HG02885 (cell line): ENCODE results near the gene TULP4.
"Not testable (repeated sequence)": the region's sequence is repeated elsewhere in the genome, so short reads cannot be mapped to it uniquely, and the experiment has no call there.

Experiments
- ATAC-seq: cut with Tn5 transposase; IDR thresholded peaks from one replicate; pipeline ENCODE4 v1.9.1; 2021; ENCODE audit warnings: mild to moderate bottlenecking; ENCODE audit not compliant: unreplicated experiment, poor library complexity

The TULP4 gene

DNA sequence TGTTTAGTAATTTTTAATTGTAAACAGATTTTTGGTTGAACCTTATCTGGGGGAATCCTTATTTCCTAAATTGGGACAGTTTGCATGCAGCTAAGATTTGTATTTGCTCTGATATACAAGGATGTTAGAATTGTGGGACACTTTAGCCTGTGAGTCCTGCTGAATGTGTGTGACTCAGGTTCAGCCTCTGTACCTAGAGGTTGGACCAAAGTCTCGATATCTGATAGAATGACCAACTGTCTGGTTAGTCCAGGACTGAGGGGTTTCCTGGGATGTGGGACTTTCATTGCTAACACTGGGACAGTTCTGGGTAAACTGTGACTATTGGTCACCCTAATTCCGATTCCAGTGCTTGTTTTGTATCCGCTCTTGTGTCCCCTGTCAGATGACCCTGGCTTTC, 20.2 kb upstream of the TULP4 start:
- ATAC-seq: no peak

- no peak for ATAC-seq
These were observed 19.1 kb upstream of the TULP4 start for GRCh38 chr6:158293122-158293521.

GRCh38 chr6:158295976-158296853, 16.1 kb upstream of the TULP4 start:
- ATAC-seq: not testable (repeated sequence)

GRCh38 chr6:158296854-158297324, 15.4 kb upstream of the TULP4 start:
- ATAC-seq: not testable (repeated sequence)

DNA sequence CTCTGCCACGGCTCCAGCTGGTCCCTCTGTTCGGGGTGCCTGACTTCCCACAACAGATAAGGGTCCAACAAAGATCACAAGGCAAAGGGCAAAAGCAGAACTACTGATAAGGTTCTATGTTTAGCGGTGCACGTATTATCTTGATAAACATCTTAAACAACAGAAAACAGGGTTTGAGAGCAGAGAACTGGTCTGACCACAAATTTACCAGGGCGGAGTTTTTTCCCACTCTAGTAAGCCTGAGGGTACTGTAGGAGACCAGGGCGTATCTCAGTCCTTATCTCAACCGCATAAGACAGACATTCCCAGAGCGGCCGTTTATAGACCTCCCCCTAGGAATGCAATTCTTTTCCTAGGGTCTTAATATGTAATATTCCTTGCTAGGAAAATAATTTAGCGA, 14.6 kb upstream of the TULP4 start:
- ATAC-seq: not testable (repeated sequence)

DNA sequence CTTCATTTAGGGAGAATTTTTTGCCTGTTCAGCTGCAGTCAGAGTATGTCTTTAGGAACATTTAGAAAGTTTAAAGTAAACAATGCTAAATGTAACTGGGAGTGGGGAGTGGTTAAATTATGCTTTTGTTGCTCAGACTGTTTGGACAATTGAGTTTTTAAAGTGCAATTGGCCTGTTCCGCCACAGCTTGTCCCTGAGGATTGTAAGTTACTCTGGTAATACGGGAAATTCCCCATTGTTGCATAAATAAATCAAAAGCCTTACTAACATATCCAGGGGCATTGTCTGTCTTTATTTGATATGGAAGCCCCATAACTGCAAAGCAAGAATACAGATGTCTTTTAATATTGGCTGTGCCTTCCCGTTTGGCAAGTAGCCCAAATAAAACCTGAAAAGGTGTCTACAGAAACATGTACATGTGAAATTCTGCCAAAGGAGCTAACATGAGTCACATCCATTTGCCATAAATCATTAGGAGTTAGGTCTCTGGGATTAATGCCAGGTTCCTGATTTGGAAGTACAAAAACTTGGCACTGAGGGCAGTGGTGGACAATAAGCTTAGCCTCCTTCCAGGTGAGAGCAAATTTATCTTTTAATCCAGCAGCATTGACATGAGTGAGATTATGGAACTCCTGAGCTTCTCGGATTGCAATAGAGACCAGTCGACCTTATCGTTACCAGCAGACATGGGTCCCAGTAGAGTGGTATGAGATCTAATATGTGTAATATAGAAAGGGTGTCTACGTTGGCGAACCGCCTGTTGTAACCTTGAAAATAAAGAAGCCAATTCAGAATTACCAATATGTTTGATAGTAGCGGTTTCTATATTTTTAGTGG, 11.7 kb upstream of the TULP4 start:
- ATAC-seq: not testable (repeated sequence)

GRCh38 chr6:158301561-158301960, 10.7 kb upstream of the TULP4 start:
- not testable (repeated sequence) for ATAC-seq

DNA sequence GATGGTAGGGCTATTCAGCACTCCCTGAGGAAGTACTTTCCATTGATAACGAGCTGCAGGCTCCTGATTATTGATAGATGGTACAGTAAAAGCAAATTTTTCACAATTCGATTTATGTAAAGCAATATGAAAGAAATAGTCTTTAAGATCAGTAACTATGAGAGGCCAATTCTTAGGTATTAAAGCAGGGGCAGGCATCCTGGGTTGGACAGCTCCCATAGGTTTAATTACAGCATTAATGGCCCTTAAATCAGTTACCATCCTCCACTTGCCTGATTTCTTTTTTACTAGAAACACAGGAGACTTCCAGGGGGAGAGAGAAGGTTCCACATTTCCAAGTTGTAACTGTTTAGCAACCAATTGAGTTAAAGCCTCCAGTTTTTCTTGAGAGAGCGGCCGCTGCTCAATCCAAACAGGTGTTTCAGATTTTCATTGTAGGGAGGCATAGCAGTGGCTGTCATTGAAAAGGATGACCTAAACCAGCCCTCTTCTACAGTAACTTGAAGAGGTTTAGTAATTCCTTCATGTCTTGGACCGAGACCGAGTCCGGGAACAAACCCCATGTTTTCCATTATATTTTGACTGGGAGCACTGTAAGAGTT, 10.0 kb upstream of the TULP4 start:
- ATAC-seq: not testable (repeated sequence)

GRCh38 chr6:158303210-158303731, 9.0 kb upstream of the TULP4 start:
- no peak for ATAC-seq

DNA sequence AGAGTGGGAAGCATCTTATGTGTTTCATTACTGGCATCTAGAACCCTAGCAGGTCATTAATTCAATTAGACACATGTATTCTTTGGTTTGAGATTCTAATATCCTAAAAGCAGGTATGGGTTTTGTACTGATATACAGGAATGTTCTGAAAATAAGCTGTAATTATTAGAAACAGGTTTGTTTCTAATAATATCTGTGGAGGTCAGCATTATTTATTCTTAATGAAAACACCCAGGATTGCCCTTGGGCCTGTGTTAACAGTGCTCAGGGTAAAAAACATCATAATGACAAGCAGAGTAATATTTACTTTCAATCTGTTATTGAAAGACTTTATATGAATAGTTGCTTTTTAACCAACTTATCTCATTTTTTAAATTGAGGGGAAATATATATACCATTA, 8.0 kb upstream of the TULP4 start:
- no peak for ATAC-seq

- ATAC-seq: no peak
These were observed 2.5 kb upstream of the TULP4 start for GRCh38 chr6:158309814-158310213.

- no peak for ATAC-seq
These were observed 1.1 kb upstream of the TULP4 start for GRCh38 chr6:158311193-158311592.

DNA sequence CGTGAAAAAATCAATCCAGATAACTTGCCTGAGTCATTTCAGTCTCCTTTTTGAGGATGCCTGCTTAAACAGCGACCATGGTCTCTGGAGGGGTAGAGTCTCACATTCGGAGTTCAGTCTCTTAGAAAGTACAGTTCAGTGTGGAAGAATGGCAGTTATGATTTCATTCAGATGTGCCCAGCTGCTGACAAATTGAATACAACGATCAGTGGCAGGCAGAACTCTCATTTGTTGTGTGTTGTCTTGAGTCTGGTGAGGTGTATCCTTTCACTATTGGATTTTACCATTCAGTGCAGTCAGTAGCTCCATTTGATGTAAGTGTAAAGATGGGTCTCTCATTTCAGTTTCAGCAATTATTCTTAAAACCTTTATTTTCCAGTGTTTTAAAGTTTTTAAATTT, 639 bp upstream of the TULP4 start:
- no peak for ATAC-seq

DNA sequence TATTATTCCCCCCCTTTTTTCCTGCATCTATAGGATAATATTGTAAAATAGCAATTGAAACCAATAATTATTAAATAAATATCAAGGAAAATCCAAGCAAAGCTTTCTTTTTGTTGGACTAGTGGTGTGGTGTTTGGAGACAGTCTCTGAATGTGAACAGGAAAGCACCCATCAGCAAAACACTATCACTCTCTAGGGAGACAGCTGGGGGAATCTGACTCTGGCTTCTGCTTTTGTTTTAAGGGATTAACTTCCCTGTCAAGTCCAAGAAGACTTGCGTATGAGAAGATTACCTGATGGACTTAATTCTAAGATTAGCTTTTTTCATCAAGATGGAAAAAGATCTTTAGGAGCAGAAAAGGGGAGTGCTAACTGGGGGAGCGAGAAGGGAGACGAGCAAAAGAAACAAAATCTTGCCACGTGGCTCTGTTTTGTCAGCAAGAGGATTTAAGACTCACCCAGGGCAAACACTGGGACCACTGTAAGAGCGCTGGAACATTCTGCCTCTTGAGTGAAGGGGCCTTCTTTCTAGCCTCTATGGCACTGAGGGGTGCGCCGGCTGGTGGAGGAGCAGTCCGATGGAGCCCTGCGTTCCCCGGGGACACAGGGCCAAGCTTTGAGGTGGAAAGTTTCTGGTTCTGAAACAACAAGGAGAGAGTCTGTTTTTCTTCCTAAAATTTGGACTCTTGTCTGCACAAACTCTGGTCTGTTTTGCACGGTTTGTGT, 570 bp downstream of the TULP4 start:
- no peak for ATAC-seq

DNA sequence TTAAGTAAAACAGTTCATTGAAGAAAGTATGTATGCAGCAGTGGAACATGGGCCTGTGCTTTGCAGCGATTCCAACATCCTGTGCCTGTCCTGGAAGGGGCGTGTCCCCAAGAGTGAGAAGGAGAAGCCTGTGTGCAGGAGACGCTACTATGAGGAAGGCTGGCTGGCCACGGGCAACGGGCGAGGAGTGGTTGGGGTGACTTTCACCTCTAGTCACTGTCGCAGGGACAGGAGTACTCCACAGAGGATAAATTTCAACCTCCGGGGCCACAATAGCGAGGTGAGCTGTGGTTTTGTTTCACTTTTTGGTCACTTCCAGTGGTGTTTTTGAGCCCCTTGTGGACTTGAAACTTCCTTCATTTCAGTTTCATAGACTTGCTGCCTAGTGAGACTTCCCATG, 1.7 kb downstream of the TULP4 start:
- peak; percentile 48 for ATAC-seq

DNA sequence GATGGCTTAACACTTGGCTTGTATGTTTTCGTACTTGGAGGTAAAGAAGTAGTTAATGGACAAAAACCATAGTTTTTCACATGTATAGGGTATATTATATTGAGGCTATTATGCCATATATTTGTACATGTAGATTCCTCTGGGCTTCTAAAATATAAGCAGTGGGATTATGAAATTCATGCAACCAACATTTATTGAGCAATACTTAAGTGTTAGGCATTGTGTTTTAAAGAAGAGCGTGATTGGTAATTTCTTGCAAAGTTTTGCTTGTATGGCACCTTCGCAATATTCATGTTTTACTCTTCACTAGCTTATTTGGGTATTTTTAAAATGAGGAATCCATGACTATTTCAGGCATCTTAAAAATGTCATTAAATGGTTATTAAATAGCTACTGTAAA, 2.5 kb downstream of the TULP4 start:
- no peak for ATAC-seq

- ATAC-seq: no peak
These were observed 3.8 kb downstream of the TULP4 start for GRCh38 chr6:158316022-158316421.

DNA sequence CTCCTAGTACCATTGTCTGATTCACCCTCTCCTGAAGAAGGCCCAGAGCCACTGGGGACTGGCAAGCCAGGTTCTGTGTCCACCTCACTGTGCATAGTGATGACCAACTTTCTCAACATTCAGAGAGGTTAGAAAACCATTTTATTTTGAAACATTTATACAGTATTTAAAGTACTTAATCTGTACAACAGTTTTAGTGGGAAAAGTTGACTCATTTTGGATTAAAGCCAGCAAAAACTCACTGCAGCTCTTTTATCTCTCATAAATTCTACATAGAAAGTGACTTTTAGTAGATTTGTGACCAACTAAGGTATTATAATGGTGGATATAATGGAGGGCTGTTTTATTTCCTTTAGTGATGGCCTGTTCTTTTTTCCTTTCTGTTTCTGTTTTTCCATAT, 9.7 kb downstream of the TULP4 start:
- no peak for ATAC-seq

DNA sequence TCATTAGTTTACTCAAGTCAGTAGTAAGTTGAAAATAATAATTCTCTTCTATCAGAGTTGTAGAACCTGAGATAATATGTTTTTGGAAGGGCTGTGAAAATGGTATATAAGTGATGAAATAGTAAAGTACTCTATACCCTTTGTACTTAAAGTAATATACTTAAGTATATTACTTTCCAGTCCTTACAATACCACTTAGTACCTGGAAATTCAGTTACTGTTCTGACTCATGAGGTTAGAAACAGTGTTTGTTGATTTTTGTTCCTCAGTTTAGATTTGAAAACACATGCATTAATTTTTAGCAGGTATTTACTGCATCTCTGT, 10.1 kb downstream of the TULP4 start:
- ATAC-seq: no peak
